Fibroblast of pulmonary artery (primary cell): ENCODE results near the gene PNRC2.
"Not testable (repeated sequence)": the region's sequence is repeated elsewhere in the genome, so short reads cannot be mapped to it uniquely, and the experiment has no call there.

Source experiments
- DNase-seq: peaks from one replicate; pipeline ENCODE4 v3.0.0-alpha.2; 2010; ENCODE audit warnings: low read depth
- H3K4me3 ChIP-seq: replicated peaks from 2 replicates; pipeline ENCODE4 v1.5.1; 2011; ENCODE audit warnings: low read depth, mild to moderate bottlenecking, control low read depth, low read length, moderate library complexity
- CTCF ChIP-seq: IDR thresholded peaks from 2 replicates; pipeline ENCODE4 v1.5.1; 2011; ENCODE audit warnings: mild to moderate bottlenecking, control low read depth, low read length, inconsistent platforms; ENCODE audit errors: missing control alignments

The PNRC2 gene

GRCh38 chr1:23953020-23953419 is 6.6 kb upstream of the PNRC2 start:
- H3K4me3 ChIP-seq = no peak overlapping the region
- no peak for DNase-seq
- no peak for TF ChIP-seq CTCF

GRCh38 chr1:23957096-23957495 is 2.5 kb upstream of the PNRC2 start:
- DNase-seq = no peak
- no peak for TF ChIP-seq CTCF
- H3K4me3 ChIP-seq = no peak overlapping the region

- not testable (repeated sequence) for DNase-seq
- peak overlapping the region; percentile 89 for H3K4me3 ChIP-seq
Measured at GRCh38 chr1:23958040-23958809, 1.4 kb upstream of the PNRC2 start.

- TF ChIP-seq CTCF = peak; percentile 53
Measured at GRCh38 chr1:23958810-23959460, 693 bp upstream of the PNRC2 start.

GRCh38 chr1:23960291-23961020 is 828 bp downstream of the PNRC2 start:
- TF ChIP-seq CTCF = no peak
- peak; percentile 54 for DNase-seq

More at GRCh38 chr1:23958810-23959460, 693 bp upstream of the PNRC2 start:
- peak overlapping the region; percentile 89 for H3K4me3 ChIP-seq
- peak; percentile 90 for DNase-seq

GRCh38 chr1:23963617-23964234 is 4.1 kb downstream of the PNRC2 start:
- peak; percentile 16 for DNase-seq
- H3K4me3 ChIP-seq = no peak overlapping the region
- TF ChIP-seq CTCF = no peak

More at GRCh38 chr1:23960291-23961020, 828 bp downstream of the PNRC2 start:
- H3K4me3 ChIP-seq = peak overlapping the region; percentile 89

- H3K4me3 ChIP-seq = no peak overlapping the region
- TF ChIP-seq CTCF = no peak
- peak; percentile 26 for DNase-seq
Measured at GRCh38 chr1:23964235-23964668, 4.6 kb downstream of the PNRC2 start.
